Lower lobe of right lung (tissue), 2 donors: Measurements from ENCODE around the gene FBXO30. TPM values are rescaled to one million over a fixed set of nuclear protein-coding genes. Genes with fewer than 3 reads are reported as not detected.

Source experiments
- ATAC-seq, 2 donors: fragments of 200-7000 bp; cut with Tn5 transposase; one replicate each; pipeline ENCODE4 v1.9.1; 2020 to 2022; ENCODE audit warnings: mild to moderate bottlenecking in 2 of 2, moderate library complexity in 2 of 2
- DNase-seq: peaks from one replicate; pipeline ENCODE4 v3.0.0-alpha.2; 2020
- H3K27ac ChIP-seq: fragments of 200-600 bp; one replicate; pipeline ENCODE4 v1.8.0; 2022
- H3K27me3 ChIP-seq: fragments of 200-600 bp; one replicate; pipeline ENCODE4 v1.8.0; 2022; ENCODE audit warnings: low read depth
- H3K36me3 ChIP-seq: fragments of 200-600 bp; one replicate; pipeline ENCODE4 v1.8.0; 2022; ENCODE audit warnings: mild to moderate bottlenecking
- H3K4me1 ChIP-seq: fragments of 200-600 bp; one replicate; pipeline ENCODE4 v1.8.0; 2022
- H3K4me3 ChIP-seq: fragments of 200-600 bp; one replicate; pipeline ENCODE4 v1.8.0; 2022; ENCODE audit warnings: mild to moderate bottlenecking
- H3K9me3 ChIP-seq: fragments of 200-600 bp; one replicate; pipeline ENCODE4 v1.8.0; 2022
- CTCF ChIP-seq: fragments of 200-600 bp; IDR thresholded peaks from one replicate; pipeline ENCODE4 v1.8.0; 2022; ENCODE audit warnings: antibody characterized with exemption, mild to moderate bottlenecking
- intact Hi-C: fragments of 100-400 bp; cut with DNase I; formaldehyde crosslinking; loops from one replicate; pipeline ENCODE4 v1.11.0; 2022
- total RNA-seq: library from RNA; stranded (reverse); fragmentation: NEBNext Ultra II Directional; extraction: Animal tissue kit (Norgen Biotek cat#: 25700); gene quantifications from one replicate; pipeline ENCODE4 v1.2.1, GENCODE V29; 2021
- donor health status: DM: no; HTN: yes; CAD: no; lungs with severe emphysema.

The FBXO30 gene
- total RNA-seq, 1 donor from 2014 or later, result 9.0 TPM

- DNase-seq, result no peak
- no peak for TF ChIP-seq CTCF
- ATAC-seq, result no peak
- no peaks in the 10 kb centered on the region for H3K4me1 ChIP-seq
- no peaks in the 10 kb centered on the region for H3K27me3 ChIP-seq
- H3K36me3 ChIP-seq, result no peaks in the 10 kb centered on the region
- no peak overlapping the region for H3K27ac ChIP-seq
- H3K9me3 ChIP-seq, result peaks cover 7% of the 10 kb centered on the region
- intact Hi-C loops, result no loop called here
- H3K4me3 ChIP-seq, result no peak overlapping the region
Measured at GRCh38 chr6:145772846-145773245, 41.7 kb downstream of the FBXO30 start.

- intact Hi-C loops, result no loop called here
- Histone ChIP-seq H3K36me3 (no peaks in the 10 kb centered on the region), H3K4me3 (no peak overlapping the region), H3K27me3 (no peaks in the 10 kb centered on the region), H3K9me3 (no peaks in the 10 kb centered on the region), H3K27ac (no peak overlapping the region), H3K4me1 (no peaks in the 10 kb centered on the region)
- DNase-seq (no peak), ATAC-seq (no peak)
- TF ChIP-seq CTCF, result no peak
Measured at GRCh38 chr6:145765449-145765848, 49.1 kb downstream of the FBXO30 start.

GRCh38 chr6:145763742-145764141, 50.9 kb downstream of the FBXO30 start:
- intact Hi-C loops, result no loop called here
- no peak for ATAC-seq
- Histone ChIP-seq H3K27ac (no peak overlapping the region), H3K4me1 (no peaks in the 10 kb centered on the region), H3K27me3 (no peaks in the 10 kb centered on the region), H3K36me3 (no peaks in the 10 kb centered on the region), H3K9me3 (no peaks in the 10 kb centered on the region), H3K4me3 (no peak overlapping the region)
- DNase-seq, result no peak
- TF ChIP-seq CTCF, result no peak

GRCh38 chr6:145761584-145761983, 53.0 kb downstream of the FBXO30 start:
- H3K36me3 ChIP-seq, result no peaks in the 10 kb centered on the region
- intact Hi-C loops, result no loop called here
- H3K9me3 ChIP-seq, result no peaks in the 10 kb centered on the region
- DNase-seq (no peak), ATAC-seq (no peak)
- TF ChIP-seq CTCF, result no peak
- H3K4me3 ChIP-seq, result no peak overlapping the region
- H3K27me3 ChIP-seq, result no peaks in the 10 kb centered on the region
- H3K4me1 ChIP-seq, result no peaks in the 10 kb centered on the region
- H3K27ac ChIP-seq, result no peak overlapping the region

- Histone ChIP-seq H3K27me3 (no peaks in the 10 kb centered on the region), H3K27ac (no peak overlapping the region), H3K9me3 (no peaks in the 10 kb centered on the region), H3K4me3 (no peak overlapping the region), H3K4me1 (no peaks in the 10 kb centered on the region), H3K36me3 (no peaks in the 10 kb centered on the region)
- no peak for TF ChIP-seq CTCF
- DNase-seq (no peak), ATAC-seq (no peak)
- intact Hi-C loops, result no loop called here
Measured at GRCh38 chr6:145758113-145758512, 56.5 kb downstream of the FBXO30 start.

- no peaks in the 10 kb centered on the region for H3K27me3 ChIP-seq
- ATAC-seq (peak; percentile 68), DNase-seq (no peak)
- no peaks in the 10 kb centered on the region for H3K36me3 ChIP-seq
- H3K27ac ChIP-seq, result no peak overlapping the region
- no peak for TF ChIP-seq CTCF
- intact Hi-C loops, result no loop called here
- no peak overlapping the region for H3K4me3 ChIP-seq
- no peaks in the 10 kb centered on the region for H3K9me3 ChIP-seq
- H3K4me1 ChIP-seq, result no peaks in the 10 kb centered on the region
Measured at GRCh38 chr6:145756170-145756662, 58.4 kb downstream of the FBXO30 start.
